WERI-Rb-1 (cell line): Measurements from ENCODE around the gene JPT2.
"Not testable (repeated sequence)": the region's sequence is repeated elsewhere in the genome, so short reads cannot be mapped to it uniquely, and the experiment has no call there.

ENCODE experiments used
- DNase-seq: peaks from one replicate; pipeline ENCODE4 v3.0.0-alpha.2; 2020
- H3K27ac ChIP-seq: fragments of 250-450 bp; sonication (Bioruptor Pico); 2 replicates; pipeline ENCODE4 v1.5.1; 2020; ENCODE audit warnings: mild to moderate bottlenecking, moderate library complexity
- H3K27me3 ChIP-seq: fragments of 250-450 bp; sonication (Bioruptor Pico); 2 replicates; pipeline ENCODE4 v1.5.1; 2021; ENCODE audit warnings: mild to moderate bottlenecking, low read depth, moderate library complexity; ENCODE audit not compliant: insufficient read depth, severe bottlenecking
- H3K36me3 ChIP-seq: fragments of 250-450 bp; sonication (Bioruptor Pico); 2 replicates; pipeline ENCODE4 v1.5.1; 2020; ENCODE audit warnings: mild to moderate bottlenecking, moderate library complexity
- H3K4me3 ChIP-seq: 2 replicates; pipeline ENCODE4 v1.5.1; 2011; ENCODE audit warnings: low read depth, mild to moderate bottlenecking, control low read depth, low read length
- H3K9me3 ChIP-seq: fragments of 250-450 bp; sonication (Bioruptor Pico); 2 replicates; pipeline ENCODE4 v1.5.1; 2021; ENCODE audit warnings: mild to moderate bottlenecking, moderate library complexity; ENCODE audit not compliant: severe bottlenecking
- TF ChIP-seq, protein P1 (sequence below): IDR thresholded peaks from 2 replicates; pipeline ENCODE4 v1.5.1; 2011; ENCODE audit warnings: low read depth, mild to moderate bottlenecking, control low read depth, inconsistent platforms, low read length

JPT2 gene

DNA sequence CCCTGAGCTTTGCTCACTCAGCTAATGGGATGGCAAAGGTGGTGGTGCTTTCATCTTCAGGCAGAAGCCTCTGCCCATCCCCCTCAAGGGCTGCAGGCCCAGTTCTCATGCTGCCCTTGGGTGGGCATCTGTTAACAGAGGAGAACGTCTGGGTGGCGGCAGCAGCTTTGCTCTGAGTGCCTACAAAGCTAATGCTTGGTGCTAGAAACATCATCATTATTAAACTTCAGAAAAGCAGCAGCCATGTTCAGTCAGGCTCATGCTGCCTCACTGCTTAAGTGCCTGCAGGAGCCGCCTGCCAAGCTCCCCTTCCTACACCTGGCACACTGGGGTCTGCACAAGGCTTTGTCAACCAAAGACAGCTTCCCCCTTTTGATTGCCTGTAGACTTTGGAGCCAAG, 22.2 kb downstream of the JPT2 start:
- Histone ChIP-seq H3K9me3 (no peaks in the 10 kb centered on the region), H3K27ac (no peak overlapping the region), H3K27me3 (no peaks in the 10 kb centered on the region), H3K36me3 (peaks cover 78% of the 10 kb centered on the region), H3K4me3 (no peak overlapping the region)
- TF ChIP-seq, protein P1, sequence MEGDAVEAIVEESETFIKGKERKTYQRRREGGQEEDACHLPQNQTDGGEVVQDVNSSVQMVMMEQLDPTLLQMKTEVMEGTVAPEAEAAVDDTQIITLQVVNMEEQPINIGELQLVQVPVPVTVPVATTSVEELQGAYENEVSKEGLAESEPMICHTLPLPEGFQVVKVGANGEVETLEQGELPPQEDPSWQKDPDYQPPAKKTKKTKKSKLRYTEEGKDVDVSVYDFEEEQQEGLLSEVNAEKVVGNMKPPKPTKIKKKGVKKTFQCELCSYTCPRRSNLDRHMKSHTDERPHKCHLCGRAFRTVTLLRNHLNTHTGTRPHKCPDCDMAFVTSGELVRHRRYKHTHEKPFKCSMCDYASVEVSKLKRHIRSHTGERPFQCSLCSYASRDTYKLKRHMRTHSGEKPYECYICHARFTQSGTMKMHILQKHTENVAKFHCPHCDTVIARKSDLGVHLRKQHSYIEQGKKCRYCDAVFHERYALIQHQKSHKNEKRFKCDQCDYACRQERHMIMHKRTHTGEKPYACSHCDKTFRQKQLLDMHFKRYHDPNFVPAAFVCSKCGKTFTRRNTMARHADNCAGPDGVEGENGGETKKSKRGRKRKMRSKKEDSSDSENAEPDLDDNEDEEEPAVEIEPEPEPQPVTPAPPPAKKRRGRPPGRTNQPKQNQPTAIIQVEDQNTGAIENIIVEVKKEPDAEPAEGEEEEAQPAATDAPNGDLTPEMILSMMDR: no peak
- DNase-seq: no peak

DNA sequence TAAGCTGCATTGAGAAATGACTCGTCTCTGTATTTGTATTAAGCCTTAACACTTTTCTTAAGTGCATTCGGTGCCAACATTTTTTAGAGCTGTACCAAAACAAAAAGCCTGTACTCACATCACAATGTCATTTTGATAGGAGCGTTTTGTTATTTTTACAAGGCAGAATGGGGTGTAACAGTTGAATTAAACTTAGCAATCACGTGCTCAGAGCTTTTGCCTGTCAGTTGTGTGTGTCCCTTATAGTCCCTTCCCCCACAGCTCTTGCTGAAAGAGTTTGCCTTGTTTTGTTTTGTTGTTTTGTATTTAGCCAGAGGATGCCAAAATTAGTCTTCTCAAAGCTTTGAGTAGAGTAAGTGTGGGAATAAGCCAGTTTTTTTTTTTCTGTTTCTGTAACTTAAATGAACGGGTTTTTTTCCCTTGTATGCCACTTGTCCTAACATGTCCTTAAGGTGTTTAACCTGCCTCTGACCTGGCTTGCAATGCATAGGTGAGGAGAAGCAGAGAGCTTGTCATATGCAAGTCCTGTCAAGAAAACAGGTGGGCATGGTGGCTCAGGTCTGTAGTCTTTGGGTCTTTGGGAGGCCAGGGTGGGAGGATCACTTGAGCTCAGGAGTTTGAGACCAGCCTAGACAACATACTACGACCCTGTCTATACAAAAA, 23.3 kb downstream of the JPT2 start:
- Histone ChIP-seq H3K36me3 (peaks cover 70% of the 10 kb centered on the region), H3K27me3 (no peaks in the 10 kb centered on the region), H3K9me3 (no peaks in the 10 kb centered on the region), H3K27ac (no peak overlapping the region), H3K4me3 (no peak overlapping the region)
- TF ChIP-seq, protein P1: no peak
- no peak for DNase-seq

DNA sequence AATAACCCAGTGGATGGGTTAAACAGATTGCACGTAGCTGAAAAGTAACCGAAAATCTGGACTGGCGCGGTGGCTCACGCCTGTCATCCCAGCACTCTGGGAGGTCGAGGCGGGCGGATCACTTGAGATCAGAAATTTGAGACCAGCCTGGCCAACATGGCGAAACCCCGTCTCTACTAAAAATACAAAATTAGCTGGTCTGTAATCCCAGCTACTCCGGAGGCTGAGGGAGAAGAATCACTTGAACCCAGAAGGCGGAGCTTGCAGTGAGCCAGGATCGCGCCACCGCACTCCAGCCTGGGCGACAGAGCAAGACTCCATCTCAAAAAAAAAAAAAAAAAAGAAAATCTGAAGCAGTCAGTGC, 27.2 kb downstream of the JPT2 start:
- Histone ChIP-seq H3K36me3 (peaks cover 36% of the 10 kb centered on the region), H3K27ac (peak overlapping the region; percentile 92), H3K4me3 (peak overlapping the region; percentile 83)
- H3K27me3 ChIP-seq, H3K9me3 ChIP-seq: not testable (repeated sequence)
- peak; percentile 52 for DNase-seq

DNA sequence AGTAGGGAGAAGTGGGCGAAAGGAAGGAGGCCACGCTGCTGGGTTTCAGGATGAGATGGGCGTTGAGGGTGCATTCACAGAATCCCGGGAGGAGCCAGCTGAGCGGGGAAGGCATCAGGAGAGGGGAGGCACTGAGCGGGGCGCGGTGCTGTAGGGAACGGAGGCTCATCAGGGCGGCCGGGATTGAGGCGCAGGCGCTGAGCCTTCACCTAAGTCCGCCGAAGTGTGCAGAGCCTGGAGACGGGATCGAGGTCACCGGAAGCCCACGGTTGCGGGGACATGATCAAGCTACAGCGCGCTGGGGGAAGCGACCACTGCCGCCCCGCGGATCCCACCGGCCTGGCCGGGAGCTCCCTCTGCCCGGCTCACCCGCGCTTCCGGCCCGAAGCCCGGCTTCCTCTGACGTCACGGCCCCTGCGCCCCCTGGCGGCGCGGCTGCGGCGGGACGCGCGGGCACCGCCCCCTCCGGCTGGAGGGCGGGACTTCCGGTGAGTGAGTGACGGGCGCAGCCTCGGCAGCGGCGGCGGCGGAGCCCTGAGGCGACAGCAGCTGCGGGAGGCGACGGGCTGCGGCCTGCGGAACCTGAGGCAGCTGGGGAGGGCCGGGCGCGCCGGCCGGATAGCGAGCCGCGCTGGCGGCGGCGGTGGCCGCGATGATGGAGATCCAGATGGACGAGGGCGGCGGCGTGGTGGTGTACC, 27.8 kb downstream of the JPT2 start, which contains the start of gene MAPK8IP3:
Gene MAPK8IP3, plus strand, starts transcription at position 508 of the 698 bp plus-strand sequence. Its CDS starts 145 bp downstream, at position 653.
- DNase-seq: peak; percentile 87
- H3K9me3 ChIP-seq: no peaks in the 10 kb centered on the region
- H3K27ac ChIP-seq: peak within 1 kb of the TSS; percentile 92
- TF ChIP-seq, protein P1: peak; percentile 82
- peak within 1 kb of the TSS; percentile 83 for H3K4me3 ChIP-seq
- H3K27me3 ChIP-seq: no peaks in the 10 kb centered on the region
- peaks cover 32% of the 10 kb centered on the region for H3K36me3 ChIP-seq

DNA sequence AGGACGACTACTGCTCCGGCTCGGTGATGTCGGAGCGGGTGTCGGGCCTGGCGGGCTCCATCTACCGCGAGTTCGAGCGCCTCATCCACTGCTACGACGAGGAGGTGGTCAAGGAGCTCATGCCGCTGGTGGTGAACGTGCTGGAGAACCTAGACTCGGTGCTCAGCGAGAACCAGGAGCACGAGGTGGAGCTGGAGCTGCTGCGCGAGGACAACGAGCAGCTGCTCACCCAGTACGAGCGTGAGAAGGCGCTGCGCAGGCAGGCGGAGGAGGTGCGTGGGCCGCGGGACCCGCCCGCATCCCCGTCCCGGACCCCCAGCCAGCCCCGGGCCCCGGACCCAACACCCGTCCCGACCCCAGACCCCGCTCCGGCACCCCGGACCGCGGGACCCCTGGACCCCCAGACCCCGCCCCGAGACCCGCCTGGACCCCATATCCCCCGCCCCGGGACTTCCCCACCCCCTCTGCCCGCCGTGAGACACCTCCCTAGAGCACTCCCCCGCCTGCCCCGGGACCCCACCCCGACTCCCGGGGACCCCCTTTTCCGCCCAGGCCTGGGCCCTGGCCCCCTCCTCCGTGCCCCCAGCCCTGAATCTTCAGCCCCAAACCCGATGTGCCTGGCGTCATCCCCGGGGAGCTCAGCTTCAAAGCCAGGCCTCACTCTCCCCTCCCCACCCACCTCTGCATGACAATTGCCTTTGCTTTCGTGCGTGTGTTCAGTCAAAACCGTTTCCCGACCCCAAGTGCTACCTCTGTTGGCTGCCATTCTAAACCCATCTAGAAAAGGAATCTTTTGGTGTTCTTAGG, 28.5 kb downstream of the JPT2 start:
- Histone ChIP-seq H3K9me3 (no peaks in the 10 kb centered on the region), H3K27ac (peak overlapping the region; percentile 92), H3K36me3 (peaks cover 31% of the 10 kb centered on the region), H3K27me3 (no peaks in the 10 kb centered on the region), H3K4me3 (peak overlapping the region; percentile 83)
- TF ChIP-seq, protein P1: no peak
- no peak for DNase-seq

DNA sequence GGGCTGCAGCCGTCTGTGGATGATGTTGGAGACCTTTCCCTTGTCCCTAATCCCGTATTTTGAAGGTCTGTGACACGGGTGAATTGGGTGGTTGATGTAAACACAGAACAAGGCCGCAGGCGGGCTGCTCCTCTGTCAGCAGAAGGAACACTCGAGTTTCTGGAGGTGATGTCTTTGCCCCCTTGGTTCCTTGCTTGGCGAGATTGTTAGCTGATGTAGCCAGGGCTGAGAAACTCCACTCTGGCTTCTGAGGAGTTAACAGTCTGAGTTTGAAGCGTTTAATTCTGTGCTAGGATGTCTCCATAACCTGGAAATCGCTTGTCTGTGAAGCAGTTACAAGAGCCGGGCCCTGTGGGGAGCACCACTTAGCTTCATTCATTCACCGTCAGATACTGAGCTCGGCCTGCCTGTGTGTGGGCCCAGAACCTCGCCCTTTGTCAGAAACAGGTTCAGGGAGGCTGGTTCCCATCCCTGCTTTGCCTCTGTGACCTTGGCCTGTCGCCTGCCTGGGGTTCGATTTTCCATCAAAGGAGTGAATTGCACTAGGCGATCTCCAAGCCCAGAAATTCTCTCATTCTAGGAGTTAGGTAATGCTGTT, 29.2 kb downstream of the JPT2 start:
- no peak overlapping the region for H3K27ac ChIP-seq
- peaks cover 25% of the 10 kb centered on the region for H3K36me3 ChIP-seq
- no peaks in the 10 kb centered on the region for H3K27me3 ChIP-seq
- TF ChIP-seq, protein P1: no peak
- H3K4me3 ChIP-seq: peak overlapping the region; percentile 83
- no peak for DNase-seq
- no peaks in the 10 kb centered on the region for H3K9me3 ChIP-seq
